Measurements from ENCODE around the gene AHI1. TPM values are rescaled to one million over a fixed set of nuclear protein-coding genes. Genes with fewer than 3 reads are reported as not detected.

The AHI1 gene
- total and polyA plus RNA-seq, 10 of the 15 experiments (the other 5 are each of a cell fraction or from before 2014, with no cell fraction given) = 3.2 to 9.5 (median 4.6) TPM

DNA sequence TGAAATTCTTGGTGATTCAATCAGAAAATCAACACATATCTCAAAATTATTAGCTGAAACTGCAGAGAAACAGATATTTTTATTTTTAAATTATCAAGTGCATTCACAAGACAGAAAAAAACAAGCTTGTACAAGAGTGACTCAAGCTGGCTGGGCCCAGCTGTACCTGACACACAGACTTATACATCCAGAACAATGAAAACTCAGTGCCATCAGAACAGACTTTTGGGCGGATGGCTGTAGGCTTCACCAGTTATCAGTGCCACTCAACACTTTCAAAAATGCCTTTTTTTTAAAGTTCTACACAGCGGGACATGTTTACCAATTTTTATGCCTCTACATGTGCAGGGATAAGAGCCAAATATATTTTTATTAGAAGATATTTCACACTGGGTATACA, 213.6 kb downstream of the AHI1 start:
- CTCF ChIA-PET = interaction anchor here (1.2 kb wide), 1 partner anchor 11 kb away, joined by 3 read pairs; no protein-coding TSS in a partner anchor
- H3K79me2 ChIP-seq (ENCODE audit: control insufficient read depth, insufficient read depth, low read length) = no peaks in the 10 kb centered on the region
- H2AFZ ChIP-seq (ENCODE audit: control insufficient read depth, low read depth, low read length) = no peak overlapping the region
- POLR2A ChIA-PET = interaction anchor here (1.0 kb wide), 1 partner anchor 22 kb away, joined by 3 read pairs; no protein-coding TSS in a partner anchor
- no peak for FAIRE-seq
- no peaks in the 10 kb centered on the region for H3K4me1 ChIP-seq (ENCODE audit: control insufficient read depth, insufficient read depth, low read length)
- no peak overlapping the region for H3K4me3 ChIP-seq
- no peaks in the 10 kb centered on the region for H3K36me3 ChIP-seq (ENCODE audit: control insufficient read depth in 2 of 2, insufficient read depth in 2 of 2, low read length in 1 of 2)
- no peak for ATAC-seq
- no peak overlapping the region for H3K27ac ChIP-seq (ENCODE audit: control insufficient read depth, insufficient read depth)
- H3K27me3 ChIP-seq (replicated peaks in 1 of 2; ENCODE audit: control insufficient read depth in 2 of 2, insufficient read depth in 2 of 2, low read length in 1 of 2) = no peaks in the 10 kb centered on the region
- no peak for TF ChIP-seq RELA (IDR thresholded peaks at IDR 0.05; ENCODE audit: borderline replicate concordance, partially characterized antibody)
- TF ChIP-seq ZSCAN29 (IDR thresholded peaks at IDR 0.05) = no peak
- no peak for TF ChIP-seq TBL1XR1 (IDR thresholded peaks at IDR 0.05; ENCODE audit: low read depth, low read length)
- TF ChIP-seq YY1 (IDR thresholded peaks at IDR 0.05; ENCODE audit: low read depth, low read length) = no peak
- TF ChIP-seq RFX5 (IDR thresholded peaks at IDR 0.05; ENCODE audit: low read depth, low read length) = no peak
- no peak for TF ChIP-seq TAF1 (IDR thresholded peaks at IDR 0.05; ENCODE audit: borderline replicate concordance, low read depth, low read length)
- in situ Hi-C loops (cut with MboI) = no loop called here
- no peak for DNase-seq (ENCODE audit: low read depth, low spot score)
- no peak overlapping the region for H3K4me2 ChIP-seq (ENCODE audit: control insufficient read depth, insufficient read depth)
- RAD21 ChIA-PET (ENCODE audit: unreplicated experiment) = no interaction called here
- no peaks in the 10 kb centered on the region for H4K20me1 ChIP-seq (ENCODE audit: control insufficient read depth, insufficient read depth)
- intact Hi-C loops (cut with micrococcal nuclease; ENCODE audit: unreplicated experiment) = no loop called here
- SMC1A ChIA-PET (ENCODE audit: uncharacterized antibody, unreplicated experiment) = interaction anchor here (1.0 to 1.5 kb wide), 5 partner anchors 16 to 62 kb away, joined by 3 to 7 read pairs (median 3); no protein-coding TSS in a partner anchor
- 78% methylated on average over 2 of the region's 2 CpGs for WGBS (ENCODE audit: insufficient coverage, insufficient replicate concordance, low lambda C conversion rate, missing lambda C conversion rate)
- H3K9ac ChIP-seq (ENCODE audit: control insufficient read depth, insufficient read depth, low read length) = no peak overlapping the region
- BruUV-seq (replicated peaks) = no TSS peak
- no peaks in the 10 kb centered on the region for H3K9me3 ChIP-seq (replicated peaks; ENCODE audit: control insufficient read depth, insufficient read depth, low read length)

- Histone ChIP-seq H3K9ac (ENCODE audit: control insufficient read depth, insufficient read depth, low read length) (no peak overlapping the region), H3K4me3 (no peak overlapping the region), H3K79me2 (ENCODE audit: control insufficient read depth, insufficient read depth, low read length) (no peaks in the 10 kb centered on the region), H3K27me3 (replicated peaks in 1 of 2; ENCODE audit: control insufficient read depth in 2 of 2, insufficient read depth in 2 of 2, low read length in 1 of 2) (no peaks in the 10 kb centered on the region), H3K36me3 (ENCODE audit: control insufficient read depth in 2 of 2, insufficient read depth in 2 of 2, low read length in 1 of 2) (no peaks in the 10 kb centered on the region), H3K4me1 (ENCODE audit: control insufficient read depth, insufficient read depth, low read length) (no peaks in the 10 kb centered on the region), H4K20me1 (ENCODE audit: control insufficient read depth, insufficient read depth) (no peaks in the 10 kb centered on the region), H3K27ac (ENCODE audit: control insufficient read depth, insufficient read depth) (no peak overlapping the region), H2AFZ (ENCODE audit: control insufficient read depth, low read depth, low read length) (no peak overlapping the region), H3K9me3 (replicated peaks; ENCODE audit: control insufficient read depth, insufficient read depth, low read length) (no peaks in the 10 kb centered on the region), H3K4me2 (ENCODE audit: control insufficient read depth, insufficient read depth) (no peak overlapping the region)
- ChIA-PET SMC1A (ENCODE audit: uncharacterized antibody, unreplicated experiment) (interaction anchor here (1.0 to 1.5 kb wide), 3 partner anchors 15 to 98 kb away, joined by 3 to 7 read pairs (median 4); no protein-coding TSS in a partner anchor), CTCF (interaction anchor here (1.1 to 1.3 kb wide), 2 partner anchors 21 to 33 kb away, joined by 3 read pairs; no protein-coding TSS in a partner anchor), POLR2A (no interaction called here), RAD21 (ENCODE audit: unreplicated experiment) (no interaction called here)
- TF ChIP-seq NFYA (IDR thresholded peaks at IDR 0.05; ENCODE audit: borderline replicate concordance, low read depth, low read length) (no peak), KLF5 (IDR thresholded peaks at IDR 0.05; ENCODE audit: partially characterized antibody) (no peak), JUNB (IDR thresholded peaks at IDR 0.05) (no peak), GATAD2B (conservative IDR thresholded peaks at IDR 0.05; ENCODE audit: low read depth) (no peak), BHLHE40 (IDR thresholded peaks at IDR 0.05; ENCODE audit: borderline replicate concordance in 1 of 2, low read depth in 2 of 2, low read length in 1 of 2) (no peak), CHD1 (IDR thresholded peaks at IDR 0.05; ENCODE audit: low read depth, low read length) (no peak), EGR1 (IDR thresholded peaks at IDR 0.05; ENCODE audit: borderline replicate concordance in 1 of 2, low read depth in 2 of 2, low read length in 2 of 2) (no peak), ATF2 (IDR thresholded peaks at IDR 0.05; ENCODE audit: low read length) (no peak), CREM (IDR thresholded peaks at IDR 0.05; ENCODE audit: low read depth) (no peak)
- no TSS peak for BruUV-seq (replicated peaks)
- ATAC-seq (no peak), FAIRE-seq (no peak), DNase-seq (ENCODE audit: low read depth, low spot score) (no peak)
- in situ Hi-C loops (cut with MboI) = no loop called here
- intact Hi-C loops (cut with micrococcal nuclease; ENCODE audit: unreplicated experiment) = no loop called here
These were observed 215.1 kb downstream of the AHI1 start for GRCh38 chr6:135282395-135282794.

All from GM12878 (cell line).